Fibroblast of skin of scalp (primary cell): Measurements from ENCODE around the gene KIF5B.
A peak's percentile ranks its signal among the peaks of the same experiment; 100 is the strongest.
"Not testable (repeated sequence)": the region's sequence is repeated elsewhere in the genome, so short reads cannot be mapped to it uniquely, and the experiment has no call there.

Source experiments
- DNase-seq: peaks from one replicate; pipeline ENCODE4 v3.0.0-alpha.2; 2013

Gene KIF5B

GRCh38 chr10:32005050-32005449 lies 51.2 kb downstream of the KIF5B start:
- peak; percentile 49 for DNase-seq

GRCh38 chr10:32004161-32004591 lies 52.0 kb downstream of the KIF5B start:
- DNase-seq: no peak

GRCh38 chr10:32002531-32002930 lies 53.7 kb downstream of the KIF5B start:
- DNase-seq: no peak

GRCh38 chr10:32000937-32001336 lies 55.3 kb downstream of the KIF5B start:
- peak; percentile 76 for DNase-seq

- DNase-seq: no peak
Measured at GRCh38 chr10:31999836-32000235, 56.4 kb downstream of the KIF5B start.

GRCh38 chr10:31999070-31999660 lies 57.1 kb downstream of the KIF5B start:
- no peak for DNase-seq

- no peak for DNase-seq
Measured at GRCh38 chr10:31994926-31995325, 61.3 kb downstream of the KIF5B start.

GRCh38 chr10:31990937-31991336 lies 65.3 kb downstream of the KIF5B start:
- no peak for DNase-seq

- not testable (repeated sequence) for DNase-seq
Measured at GRCh38 chr10:31987786-31988185, 68.4 kb downstream of the KIF5B start.

- no peak for DNase-seq
Measured at GRCh38 chr10:31982111-31982510, 74.1 kb downstream of the KIF5B start.

- DNase-seq: no peak
Measured at GRCh38 chr10:31980471-31980870, 75.8 kb downstream of the KIF5B start.

- DNase-seq: not testable (repeated sequence)
Measured at GRCh38 chr10:31979071-31979470, 77.2 kb downstream of the KIF5B start.

- no peak for DNase-seq
Measured at GRCh38 chr10:31978156-31978483, 78.1 kb downstream of the KIF5B start.

GRCh38 chr10:31977440-31978155 lies 78.6 kb downstream of the KIF5B start:
- peak; percentile 49 for DNase-seq

GRCh38 chr10:31975157-31975765 lies 81.0 kb downstream of the KIF5B start:
- DNase-seq: no peak

GRCh38 chr10:31974434-31975124 lies 81.6 kb downstream of the KIF5B start:
- no peak for DNase-seq

- no peak for DNase-seq
Measured at GRCh38 chr10:31972519-31973041, 83.6 kb downstream of the KIF5B start.

- DNase-seq: not testable (repeated sequence)
Measured at GRCh38 chr10:31969847-31970246, 86.4 kb downstream of the KIF5B start.

GRCh38 chr10:31963589-31963980 lies 92.6 kb downstream of the KIF5B start:
- no peak for DNase-seq

GRCh38 chr10:31962826-31963588 lies 93.2 kb downstream of the KIF5B start:
- no peak for DNase-seq

- DNase-seq: peak; percentile 49
Measured at GRCh38 chr10:31961277-31962074, 94.7 kb downstream of the KIF5B start.
